Activated naive CD8-positive, alpha-beta T cell treated with anti-CD3 and anti-CD28 coated beads, Interleukin-2, amount 10 ng/mL, durations not matched to agents 7 days and 5 days (primary cell): ENCODE measurements around the gene SERTM2. TPM values are rescaled to one million over a fixed set of nuclear protein-coding genes. Genes with fewer than 3 reads are reported as not detected.

ENCODE experiments used
- total RNA-seq, 2 experiments: library from RNA; stranded (reverse); gene quantifications; one replicate each; pipeline ENCODE4 v1.2.3, GENCODE V29; 2021

SERTM2 gene
- total RNA-seq, 2 experiments from 2014 or later: not detected

Other genes with a start within 250 kb of the SERTM2 start
- not detected for gene CAPN6, start 241.2 kb upstream of the SERTM2 start, total RNA-seq
- gene DCX, start 99.5 kb upstream of the SERTM2 start, total RNA-seq: not detected
- gene ALG13, start 169.5 kb downstream of the SERTM2 start, total RNA-seq: 10 to 100 TPM; 57.3 to 63.8 TPM